Adipose tissue (tissue), 3 donors: Measurements from ENCODE around the gene PCYOX1L. TPM values are rescaled to one million over a fixed set of nuclear protein-coding genes. Genes with fewer than 3 reads are reported as not detected.
"Not testable (repeated sequence)": the region's sequence is repeated elsewhere in the genome, so short reads cannot be mapped to it uniquely, and the experiment has no call there.

Experiments
- H3K27ac ChIP-seq: one replicate; pipeline ENCODE4 v1.5.1; 2013; ENCODE audit warnings: low read depth, low read length
- WGBS, 3 donors: extraction: QIAGEN DNeasy Blood & Tissue Kit; methylation state at CpG; one replicate each; pipeline ENCODE4 v1.1.7; 2013; 5-methylcytosine and 5-hydroxymethylcytosine counted together
- polyA plus RNA-seq, 3 donors: library from polyadenylated mRNA; stranded (reverse); fragments of 200-250 nt; gene quantifications; one replicate each; pipeline ENCODE4 v1.2.3, GENCODE V29; 2013
- donor health status: healthy with polysubstance abuse.
- donor health status: Bipolar disorder and iron deficiency.
- donor health status: healthy.

The PCYOX1L gene
- polyA plus RNA-seq, 3 donors = 2.0 to 3.5 (median 2.6) TPM

GRCh38 chr5:149398747-149399266, 41.0 kb downstream of the PCYOX1L start:
- not testable (repeated sequence) for H3K27ac ChIP-seq
- WGBS, 3 donors = 80 to 86% (median 84%) methylated on average over 7 of the region's 7 CpGs

- no peak overlapping the region for H3K27ac ChIP-seq
These were observed 41.9 kb downstream of the PCYOX1L start for GRCh38 chr5:149399775-149400174.

GRCh38 chr5:149400304-149400703, 42.5 kb downstream of the PCYOX1L start:
- 63 to 76% (median 70%) methylated on average over 6 of the region's 6 CpGs for WGBS, 3 donors
- H3K27ac ChIP-seq = no peak overlapping the region

DNA sequence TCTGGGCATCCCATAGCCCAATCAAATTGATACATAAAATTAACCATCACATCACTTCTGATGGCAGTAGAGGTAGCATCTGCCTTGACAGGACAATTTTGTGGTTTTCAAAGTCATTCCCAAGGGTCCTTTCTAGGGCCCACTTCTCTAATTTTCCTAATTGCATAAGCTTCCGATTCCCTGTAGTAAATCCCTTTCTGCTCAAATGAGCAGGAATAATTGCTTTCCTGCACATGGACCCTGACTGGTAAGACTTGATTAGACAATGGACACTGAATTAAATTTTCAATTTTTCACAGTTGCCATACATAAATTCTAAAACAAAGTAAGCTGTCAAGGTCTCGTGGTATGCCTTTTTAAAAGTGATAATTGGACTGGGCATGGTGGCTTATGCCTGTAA, 43.2 kb downstream of the PCYOX1L start:
- WGBS, 3 donors = 86 to 90% (median 90%) methylated on average over 2 of the region's 2 CpGs
- H3K27ac ChIP-seq = no peak overlapping the region

GRCh38 chr5:149402291-149402690, 44.4 kb downstream of the PCYOX1L start:
- WGBS, 3 donors = 92 to 99% (median 94%) methylated on average over 3 of the region's 3 CpGs
- no peak overlapping the region for H3K27ac ChIP-seq

GRCh38 chr5:149403923-149404745, 46.3 kb downstream of the PCYOX1L start:
- H3K27ac ChIP-seq = no peak overlapping the region

GRCh38 chr5:149404746-149405549, 47.1 kb downstream of the PCYOX1L start:
- H3K27ac ChIP-seq = no peak overlapping the region
- WGBS, 3 donors = 69 to 76% (median 75%) methylated on average over 17 of the region's 17 CpGs

More at GRCh38 chr5:149403923-149404745, 46.3 kb downstream of the PCYOX1L start:
- 72 to 82% (median 80%) methylated on average over 15 of the region's 15 CpGs for WGBS, 3 donors

DNA sequence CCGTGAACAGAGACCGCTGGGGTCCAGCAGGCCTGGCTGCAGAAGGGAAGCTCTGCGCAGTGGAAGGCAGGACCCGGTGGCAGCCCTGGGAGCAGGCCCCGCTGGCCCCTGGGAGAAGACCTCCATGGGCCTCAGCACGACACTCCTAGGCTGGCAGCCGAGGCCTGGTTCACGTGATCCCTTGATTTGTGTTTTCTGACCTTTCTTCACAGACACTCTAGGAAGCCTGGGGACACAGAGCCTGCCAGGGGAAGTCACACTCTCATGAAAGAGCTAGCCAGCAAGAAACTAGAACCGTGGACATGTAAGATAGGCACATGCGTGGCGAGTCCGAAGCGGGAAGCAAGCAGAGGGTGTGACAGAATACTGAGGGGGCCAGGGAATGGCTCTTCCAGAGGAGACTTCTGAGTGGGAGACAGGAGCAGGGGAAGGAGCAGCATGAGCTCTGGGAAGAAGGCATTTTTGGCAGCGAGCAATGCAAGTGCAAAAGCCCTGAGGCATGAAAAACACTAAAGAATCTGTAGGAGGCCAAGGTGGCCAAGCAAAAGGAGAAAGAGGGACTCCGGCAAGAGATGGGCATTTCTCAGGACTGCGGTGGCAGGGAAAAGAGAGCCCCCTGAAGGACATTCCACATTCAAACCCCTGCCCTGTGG, 47.8 kb downstream of the PCYOX1L start:
- H3K27ac ChIP-seq = no peak overlapping the region
- 75 to 88% (median 76%) methylated on average over 16 of the region's 16 CpGs for WGBS, 3 donors

GRCh38 chr5:149406203-149406978, 48.5 kb downstream of the PCYOX1L start:
- no peak overlapping the region for H3K27ac ChIP-seq
- WGBS, 3 donors = 58 to 75% (median 63%) methylated on average over 9 of the region's 9 CpGs

DNA sequence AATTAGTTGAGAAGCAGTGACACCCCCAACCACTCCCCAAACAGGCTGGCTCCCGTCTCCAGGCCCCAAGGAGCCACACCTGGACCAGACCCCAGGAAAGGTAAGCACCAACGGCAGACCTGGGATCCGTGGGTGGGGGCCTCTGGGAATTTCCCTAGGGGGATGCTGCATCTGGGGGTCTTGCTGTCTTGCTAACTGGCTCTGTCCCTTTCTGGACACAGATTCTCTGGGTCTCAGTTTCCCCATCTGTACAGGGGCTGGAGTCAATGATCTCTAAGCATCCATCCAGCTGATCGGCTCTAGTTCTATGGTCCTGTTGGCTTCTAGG, 49.1 kb downstream of the PCYOX1L start:
- no peak overlapping the region for H3K27ac ChIP-seq
- 48 to 81% (median 66%) methylated on average over 4 of the region's 4 CpGs for WGBS, 3 donors

GRCh38 chr5:149407323-149408251, 49.7 kb downstream of the PCYOX1L start:
- H3K27ac ChIP-seq = no peak overlapping the region
- WGBS, 3 donors = 53 to 68% (median 67%) methylated on average over 11 of the region's 11 CpGs

GRCh38 chr5:149408252-149409099, 50.6 kb downstream of the PCYOX1L start:
- H3K27ac ChIP-seq = no peak overlapping the region
- WGBS, 3 donors = 71 to 89% (median 80%) methylated on average over 12 of the region's 12 CpGs

DNA sequence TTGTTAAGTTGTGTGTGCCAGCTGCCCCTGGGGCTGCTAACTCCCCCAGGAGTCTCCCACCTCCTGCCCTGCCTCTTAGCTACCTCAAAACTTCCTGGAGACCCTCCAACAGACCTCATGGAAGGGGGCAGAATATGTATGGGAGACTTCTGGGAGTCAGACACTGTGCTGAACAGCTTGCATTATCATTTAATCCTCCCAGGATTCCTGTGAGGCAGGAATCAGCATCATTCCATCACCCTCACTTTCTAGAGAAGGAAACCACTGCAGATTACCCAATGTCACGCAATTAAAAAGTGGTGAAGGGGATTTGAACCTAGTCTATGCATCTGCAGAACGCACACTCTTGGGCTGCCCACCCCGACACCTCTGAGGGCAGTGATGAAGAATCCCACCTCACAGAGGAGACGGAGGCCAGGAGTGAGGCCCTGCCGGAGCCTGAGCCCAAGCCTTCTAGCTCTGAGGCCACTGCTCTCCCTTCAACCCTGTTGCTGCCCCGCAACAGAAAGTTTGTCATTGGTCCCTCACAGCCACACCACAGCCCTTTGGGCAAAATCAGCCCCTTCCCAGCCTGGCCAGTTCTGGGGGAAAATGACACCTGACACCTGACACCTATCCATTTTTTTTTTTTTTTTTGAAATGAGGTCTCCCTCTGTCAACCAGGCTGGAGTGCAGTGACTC, 51.6 kb downstream of the PCYOX1L start:
- H3K27ac ChIP-seq = no peak overlapping the region
- WGBS, 3 donors = 66 to 77% (median 68%) methylated on average over 6 of the region's 6 CpGs

GRCh38 chr5:149410071-149410470, 52.2 kb downstream of the PCYOX1L start:
- H3K27ac ChIP-seq = no peak overlapping the region
- WGBS, 3 donors = 77 to 82% (median 81%) methylated on average over 7 of the region's 7 CpGs

DNA sequence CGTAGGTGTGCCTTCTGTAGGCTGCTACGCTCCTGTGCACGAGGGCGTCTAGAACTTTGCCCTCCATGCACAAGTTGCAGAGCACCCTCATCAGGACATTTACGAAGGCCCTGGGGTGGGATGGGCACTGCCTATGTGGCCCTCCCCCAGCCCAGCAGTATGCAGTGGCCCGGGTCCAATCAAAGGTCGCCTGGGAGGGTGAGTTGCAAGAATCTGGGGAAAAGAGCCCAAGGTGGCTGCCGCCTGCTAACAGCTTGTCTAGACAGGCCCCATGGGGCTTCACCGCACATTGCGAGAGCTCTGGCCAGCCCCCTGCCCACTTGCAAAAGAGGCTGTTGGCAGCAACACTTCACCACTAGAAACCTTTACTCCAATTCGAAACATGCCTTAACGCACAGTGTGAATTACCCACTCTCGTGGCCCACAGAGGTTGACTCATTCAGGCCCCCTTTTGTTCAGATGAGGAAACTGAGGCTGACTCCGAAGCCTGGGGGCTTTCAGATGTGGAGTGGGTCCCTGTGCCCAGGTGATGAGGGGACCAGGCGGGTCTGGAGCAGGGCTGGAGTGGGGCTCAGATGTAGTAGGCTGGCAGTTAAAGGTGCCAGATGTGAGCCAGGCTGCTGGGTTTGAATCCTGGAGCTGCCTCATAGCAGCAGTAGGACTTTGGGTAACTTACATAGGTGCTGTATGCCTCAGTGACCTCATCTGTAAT, 53.0 kb downstream of the PCYOX1L start:
- H3K27ac ChIP-seq = no peak overlapping the region
- 71 to 81% (median 78%) methylated on average over 15 of the region's 15 CpGs for WGBS, 3 donors
